OCI-M2 (cell line): ENCODE results near the gene NXNL2.

Source experiments
- DNase-seq: peaks from one replicate; lab custom pipeline; 2025; ENCODE audit not compliant: unreplicated experiment; lab: John Stamatoyannopoulos, UW

Gene NXNL2

GRCh38 chr9:88531920-88532698 lies 2.9 kb upstream of the NXNL2 start:
- DNase-seq: no peak

GRCh38 chr9:88533951-88534455 lies 975 bp upstream of the NXNL2 start:
- DNase-seq: no peak

DNA sequence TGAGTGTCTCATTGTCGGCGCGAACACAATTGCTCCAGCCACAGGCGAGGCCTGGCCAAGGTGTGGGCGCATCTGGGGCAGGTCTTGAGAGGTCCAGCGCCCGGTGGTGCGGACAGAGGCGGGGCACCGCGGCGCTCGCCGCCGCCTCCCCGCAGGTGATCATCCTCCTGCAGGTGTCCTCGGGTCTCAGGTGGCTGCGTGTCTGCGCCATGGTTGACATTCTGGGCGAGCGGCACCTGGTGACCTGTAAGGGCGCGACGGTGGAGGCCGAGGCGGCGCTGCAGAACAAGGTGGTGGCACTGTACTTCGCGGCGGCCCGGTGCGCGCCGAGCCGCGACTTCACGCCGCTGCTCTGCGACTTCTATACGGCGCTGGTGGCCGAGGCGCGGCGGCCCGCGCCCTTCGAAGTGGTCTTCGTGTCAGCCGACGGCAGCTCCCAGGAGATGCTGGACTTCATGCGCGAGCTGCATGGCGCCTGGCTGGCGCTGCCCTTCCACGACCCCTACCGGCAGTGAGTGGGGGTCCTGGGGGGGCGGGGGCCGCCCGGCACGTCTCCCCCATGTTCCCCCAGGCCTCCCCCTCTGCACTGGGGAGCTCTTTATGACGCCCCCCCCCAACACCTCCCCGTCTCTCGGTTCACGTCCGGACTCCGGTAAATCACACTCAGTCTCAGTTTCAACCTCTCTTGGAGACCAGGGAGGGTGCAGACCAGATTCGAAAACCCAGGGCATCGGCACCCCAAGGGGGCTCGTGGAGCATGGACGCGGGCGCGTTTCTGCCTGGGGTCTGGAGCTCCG lies 446 bp downstream of the NXNL2 start:
- no peak for DNase-seq

DNA sequence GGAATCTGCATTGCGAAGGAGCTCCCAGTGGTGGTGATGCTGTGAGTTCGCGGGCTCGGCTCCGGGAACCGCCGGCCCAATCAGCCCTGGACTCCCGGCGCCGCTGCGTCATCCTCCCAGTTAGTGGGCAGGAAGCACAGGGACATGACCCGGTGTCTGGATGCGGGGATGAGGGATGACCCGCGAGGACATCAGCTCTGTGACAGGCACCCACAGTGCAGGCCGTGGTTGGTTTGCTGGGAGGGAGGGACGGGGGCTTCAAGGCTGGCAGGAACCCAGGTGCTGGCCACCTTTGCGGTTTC lies 996 bp downstream of the NXNL2 start:
- no peak for DNase-seq

DNA sequence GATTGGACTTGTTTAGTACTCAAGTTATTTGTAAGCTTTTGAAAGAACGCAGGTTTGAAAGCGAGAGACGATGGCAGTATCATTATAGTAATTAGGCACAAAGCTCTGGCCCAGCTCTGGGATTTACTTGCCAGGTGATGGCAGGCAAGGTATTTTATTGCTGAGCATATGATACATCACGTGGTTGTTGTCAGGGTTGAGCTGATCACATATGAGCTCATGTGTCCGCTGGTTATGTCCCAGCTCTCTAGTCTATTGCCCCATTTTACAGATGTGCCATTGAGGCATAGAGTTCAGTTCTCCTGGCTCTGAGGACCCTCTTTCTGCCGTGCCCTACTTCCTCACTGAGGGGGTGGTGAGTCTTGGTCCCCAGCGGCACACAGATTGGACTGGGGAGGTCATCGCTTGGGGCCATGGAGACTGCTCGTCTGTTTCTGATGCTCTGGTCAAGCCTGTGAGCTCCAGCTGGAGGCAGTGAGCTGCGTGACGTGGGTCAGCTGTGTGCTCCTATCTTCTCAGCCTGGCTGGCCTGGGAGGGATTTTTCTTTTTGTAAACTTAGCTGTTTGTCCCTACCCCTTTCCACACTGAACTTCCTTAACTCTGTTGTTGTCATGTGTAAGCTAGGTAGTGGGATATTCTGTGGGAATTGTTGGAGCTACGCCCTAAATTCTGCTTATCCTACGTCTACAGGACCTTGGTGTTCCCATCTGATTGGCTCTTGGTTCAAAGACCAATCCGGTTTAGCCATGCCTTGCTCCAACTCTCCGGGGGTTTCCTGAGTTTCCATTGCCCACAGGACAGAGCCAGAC lies 2.2 kb downstream of the NXNL2 start:
- no peak for DNase-seq

DNA sequence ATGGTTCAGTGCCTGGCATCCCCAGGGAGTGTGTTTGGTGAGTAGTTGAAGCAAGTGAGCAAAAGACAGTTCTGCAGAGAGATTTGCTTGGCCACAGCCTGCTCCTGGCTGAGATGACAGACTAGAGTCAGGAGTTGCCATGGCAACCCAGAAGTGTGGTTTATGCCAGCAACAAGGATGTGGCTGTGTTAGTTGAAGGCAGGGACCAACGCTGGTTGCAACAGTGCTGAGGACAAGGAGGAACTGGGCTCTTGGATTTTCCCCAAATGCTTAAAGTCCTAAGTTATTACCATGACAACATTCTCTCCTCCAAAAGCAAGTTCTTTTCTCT lies 2.7 kb downstream of the NXNL2 start:
- DNase-seq: no peak

DNA sequence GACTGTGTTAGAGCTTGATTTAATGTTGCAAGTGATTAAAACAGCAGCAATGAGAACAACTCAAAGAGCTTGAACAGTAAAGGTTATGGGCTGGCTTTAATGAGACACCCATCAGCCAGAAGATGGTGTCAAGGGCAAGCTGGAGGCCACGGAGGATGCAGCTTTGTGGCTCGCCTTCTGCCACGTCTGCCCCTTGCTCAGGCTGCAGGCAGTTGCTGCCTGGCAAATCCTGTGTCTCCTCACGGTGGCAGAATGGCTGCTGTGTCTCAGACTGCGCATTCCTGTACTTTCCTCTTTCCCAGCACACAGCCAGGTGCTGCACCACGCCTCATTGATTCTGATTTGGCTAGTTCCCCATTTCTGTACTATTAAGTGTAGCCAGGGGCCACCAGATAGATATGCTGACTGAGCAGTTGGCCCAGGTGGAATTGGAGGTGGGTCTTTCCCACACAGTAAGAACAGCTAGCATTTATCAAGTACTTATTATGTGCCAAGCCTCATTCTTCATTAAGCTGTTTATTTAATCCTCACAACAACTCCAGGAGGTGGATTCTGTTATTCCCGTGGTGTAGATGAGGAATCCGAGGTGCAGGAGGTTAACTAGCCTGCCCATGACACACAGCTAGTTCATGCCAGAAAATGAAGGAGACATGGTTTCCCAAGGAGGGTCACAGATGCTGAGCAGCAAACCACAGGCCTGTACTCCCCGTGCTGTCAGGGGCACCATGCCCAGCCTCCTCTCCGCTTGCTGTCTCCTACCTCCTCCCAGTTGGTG lies 3.5 kb downstream of the NXNL2 start:
- no peak for DNase-seq

DNA sequence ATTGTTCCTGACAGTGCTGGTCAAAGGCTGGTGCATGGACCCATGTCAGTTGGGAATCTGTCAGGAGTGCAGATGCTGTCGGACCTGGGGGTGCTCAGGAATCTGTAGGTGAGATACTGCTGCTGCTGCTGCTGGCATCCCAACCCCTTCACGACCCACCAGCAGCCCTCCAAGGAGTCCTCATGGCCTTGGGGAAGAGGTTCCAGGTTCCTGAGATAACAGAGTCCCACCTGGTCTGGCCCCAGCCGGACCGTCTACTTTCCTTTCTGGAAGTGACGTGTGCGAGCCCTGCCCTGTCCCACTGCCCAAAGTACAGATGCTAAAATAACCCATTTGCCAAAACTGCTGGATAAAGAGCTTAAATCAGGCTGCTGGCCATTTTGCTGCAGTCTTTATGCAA lies 4.3 kb downstream of the NXNL2 start:
- DNase-seq: no peak

GRCh38 chr9:88540251-88540763 lies 5.3 kb downstream of the NXNL2 start:
- DNase-seq: no peak

DNA sequence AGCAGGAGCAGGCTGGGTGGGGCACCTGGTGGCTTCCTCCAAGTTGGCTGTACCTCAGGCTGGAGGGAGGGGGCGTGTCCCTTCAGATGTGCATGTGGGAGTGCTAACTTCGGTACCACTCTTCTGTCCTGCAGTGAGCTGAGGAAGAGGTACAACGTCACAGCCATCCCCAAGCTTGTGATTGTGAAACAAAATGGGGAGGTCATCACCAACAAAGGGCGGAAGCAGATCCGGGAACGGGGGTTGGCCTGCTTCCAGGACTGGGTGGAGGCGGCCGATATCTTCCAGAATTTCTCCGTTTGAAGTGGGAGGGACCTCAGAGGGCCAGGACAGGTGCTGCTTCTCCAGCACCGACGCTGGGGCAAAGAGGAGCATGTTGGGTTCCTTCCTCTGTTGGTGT lies 9.3 kb downstream of the NXNL2 start:
- DNase-seq: no peak

DNA sequence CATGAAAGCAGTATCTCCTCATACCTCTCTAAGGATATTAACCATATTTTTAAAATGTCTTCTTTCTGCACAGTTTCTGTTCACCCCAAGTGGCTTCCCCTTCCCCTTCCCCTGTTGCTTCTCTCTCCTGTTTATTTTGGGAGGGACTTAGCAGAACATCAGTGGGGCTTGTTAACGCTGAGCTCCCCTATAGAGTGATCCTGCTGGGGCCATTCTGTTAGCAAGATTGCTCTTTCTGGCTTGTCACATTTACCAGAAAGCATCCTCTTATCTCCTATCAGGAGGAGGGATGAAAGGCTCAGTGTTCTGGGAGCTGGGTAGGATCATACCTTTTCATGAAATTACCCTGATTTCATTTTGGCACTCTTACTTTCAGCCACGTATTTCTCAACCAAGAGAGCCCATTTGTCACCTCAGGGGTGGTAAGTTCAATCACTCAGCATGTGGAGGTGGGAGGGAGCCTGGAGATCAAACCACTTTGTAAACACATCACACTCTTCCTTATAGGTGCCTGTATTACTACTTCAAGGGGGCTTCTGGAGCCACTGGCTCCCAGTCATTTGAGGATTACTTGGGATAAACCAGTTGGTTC lies 16.7 kb downstream of the NXNL2 start:
- no peak for DNase-seq

DNA sequence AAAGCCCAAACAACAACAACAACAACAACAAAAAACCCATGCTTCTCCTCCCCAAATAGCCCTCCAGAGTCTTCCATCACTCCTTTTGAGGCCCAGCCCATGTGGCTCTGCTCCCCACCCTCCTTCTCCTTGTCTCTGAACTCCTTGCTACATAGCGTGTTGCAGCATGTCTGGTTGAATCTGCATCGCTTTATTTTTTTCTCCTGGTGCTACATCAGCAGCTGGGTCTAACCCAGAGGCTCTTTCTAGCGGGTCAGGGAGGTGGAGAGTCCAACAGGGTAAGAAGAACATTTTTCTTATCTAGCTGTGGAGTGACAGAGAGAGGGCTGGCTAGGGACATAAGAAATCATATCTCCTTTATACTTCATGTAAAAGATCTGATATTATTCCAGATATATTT lies 18.4 kb downstream of the NXNL2 start:
- no peak for DNase-seq

DNA sequence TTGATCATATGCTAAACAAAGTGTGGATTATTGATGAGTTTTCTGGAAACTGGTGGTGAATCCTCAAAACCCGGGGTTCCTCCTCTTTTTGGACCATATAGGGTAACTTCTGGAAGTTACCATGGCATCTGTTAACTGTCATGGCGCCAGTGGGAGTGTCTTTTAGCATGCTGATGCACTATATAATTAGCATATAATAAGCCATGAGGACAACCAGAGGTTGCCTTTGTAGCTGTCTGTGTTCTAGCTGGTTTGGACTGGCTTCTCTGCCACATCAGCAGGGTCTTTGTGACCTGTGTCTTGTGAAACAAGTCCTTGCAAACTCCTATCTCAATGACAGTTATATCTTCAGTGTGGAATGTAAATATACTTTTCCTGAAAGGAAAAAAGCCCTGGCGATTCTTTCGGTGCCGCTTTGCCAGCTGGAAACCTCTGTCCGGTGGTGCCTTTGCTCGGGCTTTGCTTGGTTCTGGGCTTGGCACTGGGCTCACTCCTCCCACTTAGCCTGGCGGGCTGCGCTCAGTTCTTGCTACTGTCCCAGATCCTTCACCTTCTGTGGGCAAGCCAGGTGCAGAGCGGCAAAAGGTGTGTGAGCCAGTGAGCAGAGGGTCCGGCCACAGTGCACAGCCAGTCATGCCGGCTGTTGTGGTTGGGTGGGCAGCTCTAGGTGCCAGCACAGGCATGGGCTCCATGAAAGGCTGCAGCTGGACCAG lies 20.4 kb downstream of the NXNL2 start:
- DNase-seq: no peak

DNA sequence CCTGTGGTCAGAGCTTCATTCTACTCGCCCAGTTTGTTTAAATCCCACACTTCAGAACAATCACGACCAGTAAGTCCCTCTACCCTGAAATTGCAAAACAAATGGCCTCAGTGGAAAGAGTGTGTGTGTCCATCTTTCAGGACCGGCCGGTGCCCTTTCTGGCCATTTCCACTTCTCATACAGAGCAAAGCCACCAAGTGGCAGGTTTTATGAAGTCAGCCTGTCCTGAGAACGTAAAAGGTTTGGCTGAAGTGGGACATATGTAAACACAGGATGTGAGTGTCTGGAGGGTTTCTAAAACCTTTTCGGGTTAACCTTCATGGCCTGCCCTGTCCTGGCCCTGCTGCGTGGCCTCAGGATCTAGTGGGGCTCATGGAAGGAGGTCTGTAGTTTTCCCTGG lies 24.7 kb downstream of the NXNL2 start:
- no peak for DNase-seq

GRCh38 chr9:88567870-88568269 lies 32.9 kb downstream of the NXNL2 start:
- no peak for DNase-seq

- DNase-seq: no peak
Observed at GRCh38 chr9:88571419-88571818, 36.4 kb downstream of the NXNL2 start.

DNA sequence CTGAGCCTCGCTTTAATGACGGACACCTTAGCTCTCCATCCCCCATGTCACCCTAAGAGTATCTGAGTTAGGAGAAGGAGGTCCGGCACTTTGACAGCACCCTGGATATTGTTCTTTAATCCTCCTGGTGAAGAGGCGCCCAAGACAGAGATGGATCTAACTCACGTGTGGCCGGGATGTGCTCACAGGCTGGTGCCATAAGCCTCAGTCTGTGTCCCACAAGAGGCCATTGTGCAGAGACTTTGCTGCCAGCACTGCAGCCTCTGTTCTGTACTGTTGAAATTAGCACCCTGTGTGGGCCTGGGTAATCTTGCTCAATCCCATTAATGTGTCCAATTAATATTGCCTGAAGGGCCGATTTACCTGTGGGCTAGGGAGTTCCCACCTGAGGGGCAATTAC lies 37.7 kb downstream of the NXNL2 start:
- DNase-seq: no peak

GRCh38 chr9:88574953-88575352 lies 40.0 kb downstream of the NXNL2 start:
- DNase-seq: no peak

DNA sequence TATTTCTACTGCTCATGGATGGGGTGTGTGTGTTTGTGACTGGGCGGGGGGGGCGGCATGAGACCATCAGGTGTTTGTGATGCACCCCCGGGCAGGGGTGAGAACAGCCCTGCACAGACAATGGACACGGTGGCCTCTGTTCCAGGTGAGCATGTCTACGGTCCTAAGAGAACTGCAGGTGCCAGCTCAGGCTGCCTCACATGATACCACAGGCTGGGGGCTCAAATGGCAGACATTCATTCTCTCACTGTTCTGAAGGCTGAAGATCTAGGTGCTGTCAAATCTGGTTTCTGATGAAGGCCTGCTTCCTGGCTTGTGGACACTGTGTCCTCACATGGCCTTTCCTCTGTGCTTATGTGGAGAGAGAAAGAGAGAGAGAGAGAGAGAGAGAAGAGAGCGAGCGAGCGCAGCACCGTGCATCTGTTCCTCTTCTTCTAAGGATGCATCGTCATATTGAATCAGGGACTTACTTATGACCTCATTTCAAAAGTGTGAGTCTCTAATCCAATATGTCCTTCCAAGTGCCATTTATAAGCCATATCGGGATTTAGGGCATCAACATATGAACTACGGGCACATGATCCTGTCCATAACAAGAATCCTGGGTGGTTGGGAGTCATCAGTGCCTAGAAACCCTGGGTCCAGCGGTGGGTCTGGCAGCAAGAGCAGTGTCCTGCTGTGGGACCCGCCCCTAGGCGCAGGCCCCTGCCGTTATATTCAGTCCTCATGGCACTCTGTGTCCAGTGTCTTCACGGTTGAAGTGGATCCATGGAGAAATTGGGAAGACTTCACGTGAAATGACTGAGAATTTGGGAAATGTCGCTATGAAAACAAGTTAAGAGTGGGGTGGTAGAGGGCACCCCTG lies 42.5 kb downstream of the NXNL2 start:
- DNase-seq: no peak
